Measurements from ENCODE around the gene XRCC2. TPM values are rescaled to one million over a fixed set of nuclear protein-coding genes. Genes with fewer than 3 reads are reported as not detected.
"Not testable (repeated sequence)": the region's sequence is repeated elsewhere in the genome, so short reads cannot be mapped to it uniquely, and the experiment has no call there.

Gene XRCC2
- total RNA-seq, 1 donor from 2014 or later: 0.60 TPM

DNA sequence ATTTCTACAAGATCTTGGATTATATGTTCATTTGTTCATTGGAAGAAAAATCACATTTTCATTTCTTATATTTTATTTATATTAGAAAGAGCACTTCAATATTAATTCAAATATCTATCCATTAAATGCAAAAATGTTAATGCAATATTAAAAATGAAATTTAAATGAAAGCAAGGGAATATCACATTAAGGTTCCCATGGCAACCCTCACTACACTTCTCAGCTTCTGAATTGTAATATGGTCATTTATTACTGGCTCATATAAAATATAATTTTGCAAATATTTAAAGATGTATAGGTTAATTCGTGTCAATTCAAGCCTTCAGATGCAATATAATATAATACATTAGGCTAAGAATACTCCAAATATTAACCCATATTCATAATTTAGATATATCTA, 38.8 kb downstream of the XRCC2 start:
- H3K27me3 ChIP-seq (ENCODE audit: low read depth): peaks cover 14% of the 10 kb centered on the region
- TF ChIP-seq, protein P1, sequence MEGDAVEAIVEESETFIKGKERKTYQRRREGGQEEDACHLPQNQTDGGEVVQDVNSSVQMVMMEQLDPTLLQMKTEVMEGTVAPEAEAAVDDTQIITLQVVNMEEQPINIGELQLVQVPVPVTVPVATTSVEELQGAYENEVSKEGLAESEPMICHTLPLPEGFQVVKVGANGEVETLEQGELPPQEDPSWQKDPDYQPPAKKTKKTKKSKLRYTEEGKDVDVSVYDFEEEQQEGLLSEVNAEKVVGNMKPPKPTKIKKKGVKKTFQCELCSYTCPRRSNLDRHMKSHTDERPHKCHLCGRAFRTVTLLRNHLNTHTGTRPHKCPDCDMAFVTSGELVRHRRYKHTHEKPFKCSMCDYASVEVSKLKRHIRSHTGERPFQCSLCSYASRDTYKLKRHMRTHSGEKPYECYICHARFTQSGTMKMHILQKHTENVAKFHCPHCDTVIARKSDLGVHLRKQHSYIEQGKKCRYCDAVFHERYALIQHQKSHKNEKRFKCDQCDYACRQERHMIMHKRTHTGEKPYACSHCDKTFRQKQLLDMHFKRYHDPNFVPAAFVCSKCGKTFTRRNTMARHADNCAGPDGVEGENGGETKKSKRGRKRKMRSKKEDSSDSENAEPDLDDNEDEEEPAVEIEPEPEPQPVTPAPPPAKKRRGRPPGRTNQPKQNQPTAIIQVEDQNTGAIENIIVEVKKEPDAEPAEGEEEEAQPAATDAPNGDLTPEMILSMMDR (IDR thresholded peaks at IDR 0.05; ENCODE audit: borderline replicate concordance): no peak
- H3K4me3 ChIP-seq: no peak overlapping the region
- H3K9me3 ChIP-seq (replicated peaks): no peaks in the 10 kb centered on the region
- intact Hi-C loops (cut with micrococcal nuclease): no loop called here
- H3K27ac ChIP-seq (replicated peaks): no peak overlapping the region
- no peaks in the 10 kb centered on the region for H3K36me3 ChIP-seq
- no peaks in the 10 kb centered on the region for H3K4me1 ChIP-seq
- DNase-seq: no peak

DNA sequence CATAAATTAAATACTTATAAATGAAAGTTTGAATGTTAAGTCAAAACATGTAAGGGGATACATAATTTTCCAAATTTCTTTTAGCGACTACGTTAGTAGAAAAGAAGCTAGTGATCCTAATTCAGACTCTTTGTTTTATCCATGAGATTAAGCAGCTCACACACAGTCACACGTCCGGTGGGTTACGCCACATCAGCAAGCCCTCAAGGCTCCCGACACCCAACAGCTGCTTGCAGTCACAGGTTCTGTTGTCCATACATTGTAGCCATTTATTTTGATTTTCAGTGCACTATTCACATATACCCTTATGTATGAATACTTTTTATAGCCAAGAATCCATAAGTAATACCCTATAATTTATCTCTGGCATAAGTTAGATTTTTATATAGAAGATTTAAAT, 39.5 kb downstream of the XRCC2 start:
- DNase-seq: no peak
- Histone ChIP-seq H3K4me3 (no peak overlapping the region), H3K27me3 (ENCODE audit: low read depth) (peaks cover 14% of the 10 kb centered on the region), H3K9me3 (replicated peaks) (no peaks in the 10 kb centered on the region), H3K4me1 (no peaks in the 10 kb centered on the region), H3K27ac (replicated peaks) (no peak overlapping the region), H3K36me3 (no peaks in the 10 kb centered on the region)
- intact Hi-C loops (cut with micrococcal nuclease): no loop called here
- TF ChIP-seq, protein P1 (IDR thresholded peaks at IDR 0.05; ENCODE audit: borderline replicate concordance): no peak

DNA sequence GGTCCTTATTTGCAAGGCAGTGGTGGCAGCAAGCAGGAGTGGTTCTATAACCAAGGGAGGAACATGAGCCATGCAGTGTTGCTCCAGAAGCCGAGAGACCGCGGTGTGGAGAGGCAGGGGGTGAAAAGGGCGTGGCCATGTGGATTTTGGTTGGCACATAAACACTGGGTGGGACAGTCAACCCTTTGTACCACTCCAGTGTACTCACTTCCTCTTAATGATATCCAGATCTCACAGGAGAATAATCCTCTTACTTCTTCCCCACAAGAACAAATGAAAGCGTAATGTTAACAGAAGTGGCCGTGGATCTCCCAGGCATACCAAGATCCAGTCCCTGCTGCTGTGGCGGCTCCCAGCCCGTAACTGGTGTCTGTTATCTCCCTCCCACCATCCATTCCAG, 42.4 kb downstream of the XRCC2 start:
- Histone ChIP-seq H3K27ac (replicated peaks) (no peak overlapping the region), H3K4me3 (no peak overlapping the region), H3K4me1 (no peaks in the 10 kb centered on the region), H3K27me3 (ENCODE audit: low read depth) (peaks cover 14% of the 10 kb centered on the region), H3K36me3 (no peaks in the 10 kb centered on the region), H3K9me3 (replicated peaks) (no peaks in the 10 kb centered on the region)
- DNase-seq: no peak
- TF ChIP-seq, protein P1 (IDR thresholded peaks at IDR 0.05; ENCODE audit: borderline replicate concordance): no peak
- intact Hi-C loops (cut with micrococcal nuclease): no loop called here

DNA sequence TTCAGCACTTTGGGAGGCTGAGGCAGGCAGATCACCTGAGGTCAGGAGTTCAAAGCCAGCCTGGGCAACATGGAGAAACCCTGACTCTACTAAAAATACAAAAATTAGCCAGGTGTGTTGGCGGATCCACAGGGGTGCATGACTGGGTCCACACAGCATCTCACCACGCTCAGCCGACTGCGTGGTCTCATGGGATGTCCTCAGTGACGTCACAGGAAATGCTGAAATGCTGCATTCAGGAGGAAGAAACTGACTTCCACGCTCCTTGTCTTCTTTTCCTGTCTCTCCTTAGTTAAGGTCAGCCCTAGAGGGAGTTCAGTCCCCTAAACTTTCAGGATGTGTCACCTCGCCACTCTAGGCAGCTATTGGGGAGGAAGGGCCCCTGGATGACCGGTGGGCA, 42.9 kb downstream of the XRCC2 start:
- H3K27ac ChIP-seq (replicated peaks): no peak overlapping the region
- intact Hi-C loops (cut with micrococcal nuclease): no loop called here
- H3K9me3 ChIP-seq (replicated peaks): no peaks in the 10 kb centered on the region
- no peak overlapping the region for H3K4me3 ChIP-seq
- no peak for DNase-seq
- H3K4me1 ChIP-seq: no peaks in the 10 kb centered on the region
- H3K27me3 ChIP-seq (ENCODE audit: low read depth): peaks cover 14% of the 10 kb centered on the region
- TF ChIP-seq, protein P1 (IDR thresholded peaks at IDR 0.05; ENCODE audit: borderline replicate concordance): no peak
- H3K36me3 ChIP-seq: no peaks in the 10 kb centered on the region

DNA sequence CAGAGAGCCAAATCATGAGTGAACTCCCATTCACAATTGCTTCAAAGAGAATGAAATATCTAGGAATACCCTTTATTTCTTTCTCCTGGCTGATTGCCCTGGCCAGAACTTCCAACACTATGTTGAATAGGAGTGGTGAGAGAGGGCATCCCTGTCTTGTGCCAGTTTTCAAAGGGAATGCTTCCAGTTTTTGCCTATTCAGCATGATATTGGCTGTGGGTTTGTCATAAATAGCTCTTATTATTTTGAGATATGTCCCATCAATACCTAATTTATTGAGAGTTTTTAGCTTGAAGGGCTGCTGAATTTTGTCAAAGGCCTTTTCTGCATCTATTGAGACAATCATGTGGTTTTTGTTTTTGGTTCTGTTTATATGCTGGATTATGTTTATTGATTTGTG, 47.2 kb downstream of the XRCC2 start:
- H3K36me3 ChIP-seq; H3K4me3 ChIP-seq; H3K27ac ChIP-seq (replicated peaks); H3K9me3 ChIP-seq (replicated peaks); DNase-seq; H3K27me3 ChIP-seq (ENCODE audit: low read depth); intact Hi-C loops (cut with micrococcal nuclease); H3K4me1 ChIP-seq: not testable (repeated sequence)

DNA sequence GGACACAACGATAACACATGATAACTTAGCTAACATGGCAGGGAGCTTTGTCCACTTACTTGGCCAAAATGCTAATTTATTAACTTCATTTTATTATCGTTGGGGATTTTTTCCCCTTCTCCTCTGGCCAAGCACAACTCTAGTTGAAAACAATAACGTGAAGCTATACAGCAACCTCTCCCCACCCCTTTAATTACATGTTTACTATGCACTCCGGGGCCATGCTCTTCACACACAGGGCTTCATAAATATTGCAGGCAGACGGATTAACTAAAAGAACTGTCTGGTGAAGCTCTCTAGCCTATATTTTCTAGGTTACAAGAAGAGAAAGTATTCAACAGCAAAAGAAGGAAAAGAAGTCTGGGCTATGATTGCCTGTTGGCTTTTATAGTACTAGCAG, 51.7 kb downstream of the XRCC2 start:
- H3K9me3 ChIP-seq (replicated peaks): no peaks in the 10 kb centered on the region
- no peak overlapping the region for H3K27ac ChIP-seq (replicated peaks)
- H3K27me3 ChIP-seq (ENCODE audit: low read depth): no peaks in the 10 kb centered on the region
- DNase-seq: no peak
- H3K4me1 ChIP-seq: no peaks in the 10 kb centered on the region
- intact Hi-C loops (cut with micrococcal nuclease): no loop called here
- H3K4me3 ChIP-seq: no peak overlapping the region
- no peaks in the 10 kb centered on the region for H3K36me3 ChIP-seq
- TF ChIP-seq, protein P1 (IDR thresholded peaks at IDR 0.05; ENCODE audit: borderline replicate concordance): no peak
